Stimulated activated CD4-positive, alpha-beta T cell treated with anti-CD3 and anti-CD28 coated beads, Interleukin-4, amount 100 ng/mL, for 24 hours (primary cell): Measurements from ENCODE around the gene MTHFS.
A peak's percentile ranks its signal among the peaks of the same experiment; 100 is the strongest.
"Not testable (repeated sequence)": the region's sequence is repeated elsewhere in the genome, so short reads cannot be mapped to it uniquely, and the experiment has no call there.

Source experiments
- DNase-seq: peaks from one replicate; pipeline ENCODE4 v3.0.0-alpha.2; 2020

Gene MTHFS

DNA sequence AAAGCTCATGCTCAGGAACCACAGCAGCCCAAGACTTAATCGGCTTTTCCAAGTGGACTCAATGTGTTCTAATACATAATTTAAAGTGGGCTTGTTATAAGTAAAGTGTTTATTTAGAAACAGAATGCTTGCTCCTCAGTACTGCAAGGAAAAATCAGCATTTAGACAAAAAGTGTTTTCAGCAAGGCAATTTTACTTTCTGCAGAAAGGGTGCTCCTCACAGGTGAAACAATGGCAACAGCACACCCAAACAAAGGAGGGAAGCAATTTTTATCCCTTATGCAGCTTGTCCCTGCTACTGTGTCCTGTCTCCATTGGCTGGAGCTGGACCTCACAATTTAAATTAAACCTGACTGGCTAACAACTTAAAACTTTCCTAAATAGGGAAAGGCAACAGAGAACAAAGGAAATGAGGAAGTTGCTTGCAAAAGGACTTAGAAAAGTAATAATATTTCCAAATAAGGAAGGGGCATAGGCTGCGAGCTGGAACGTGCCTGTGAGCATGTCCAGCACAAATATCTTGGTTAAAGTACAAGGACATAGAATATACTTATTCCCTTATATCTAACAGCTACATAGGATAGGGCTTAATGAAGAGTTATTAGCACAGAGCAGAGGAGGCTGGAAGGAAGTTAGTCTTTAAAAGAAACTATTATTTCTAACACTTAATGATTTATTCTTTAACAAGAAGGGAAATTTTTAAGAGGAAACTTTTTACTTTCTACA, 19.1 kb upstream of the MTHFS start:
- DNase-seq = not testable (repeated sequence)

- no peak for DNase-seq
These were observed 17.9 kb upstream of the MTHFS start for GRCh38 chr15:79914728-79915127.

- not testable (repeated sequence) for DNase-seq
These were observed 12.9 kb upstream of the MTHFS start for GRCh38 chr15:79909556-79910335.

- DNase-seq = no peak
These were observed 7.5 kb upstream of the MTHFS start for GRCh38 chr15:79904271-79904670.

GRCh38 chr15:79903626-79904025, 6.8 kb upstream of the MTHFS start:
- no peak for DNase-seq

DNA sequence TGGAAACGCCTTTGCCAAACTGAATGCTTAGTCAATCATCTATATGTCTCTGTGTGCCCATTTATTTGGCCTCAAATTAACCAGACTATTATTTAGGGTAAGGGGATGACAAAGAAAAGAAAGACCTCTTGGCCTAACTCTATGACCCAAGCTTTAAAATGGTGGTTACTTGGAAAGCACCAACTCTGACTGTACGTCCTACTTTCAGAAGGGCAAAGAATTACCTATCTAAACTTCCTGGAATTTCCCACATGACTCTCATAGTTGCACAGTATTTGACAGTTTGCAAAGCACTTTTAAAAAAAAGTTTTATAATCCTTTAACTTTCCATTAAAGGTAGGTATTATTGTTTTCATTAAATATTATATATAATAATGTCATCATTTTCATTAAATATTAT, 6.3 kb upstream of the MTHFS start:
- DNase-seq = no peak

DNA sequence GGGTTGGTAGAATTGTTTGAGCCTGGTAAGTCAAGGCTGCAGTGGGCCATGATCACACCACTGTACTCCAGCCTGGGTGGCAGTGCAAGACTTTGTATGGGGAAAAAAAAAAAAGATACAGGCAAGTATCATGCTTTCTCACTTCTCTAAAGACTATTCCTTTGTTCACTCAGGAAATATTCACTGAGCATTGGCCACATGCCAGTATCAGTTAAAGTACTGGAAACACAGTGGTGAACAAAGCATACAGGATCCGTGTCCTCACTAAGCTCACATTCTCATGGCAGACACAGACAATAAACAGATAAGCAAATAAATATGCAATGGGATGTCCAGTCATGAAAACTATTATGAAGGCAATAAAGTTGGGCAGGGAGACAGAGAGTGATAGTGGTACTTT, 5.1 kb upstream of the MTHFS start:
- DNase-seq = no peak

DNA sequence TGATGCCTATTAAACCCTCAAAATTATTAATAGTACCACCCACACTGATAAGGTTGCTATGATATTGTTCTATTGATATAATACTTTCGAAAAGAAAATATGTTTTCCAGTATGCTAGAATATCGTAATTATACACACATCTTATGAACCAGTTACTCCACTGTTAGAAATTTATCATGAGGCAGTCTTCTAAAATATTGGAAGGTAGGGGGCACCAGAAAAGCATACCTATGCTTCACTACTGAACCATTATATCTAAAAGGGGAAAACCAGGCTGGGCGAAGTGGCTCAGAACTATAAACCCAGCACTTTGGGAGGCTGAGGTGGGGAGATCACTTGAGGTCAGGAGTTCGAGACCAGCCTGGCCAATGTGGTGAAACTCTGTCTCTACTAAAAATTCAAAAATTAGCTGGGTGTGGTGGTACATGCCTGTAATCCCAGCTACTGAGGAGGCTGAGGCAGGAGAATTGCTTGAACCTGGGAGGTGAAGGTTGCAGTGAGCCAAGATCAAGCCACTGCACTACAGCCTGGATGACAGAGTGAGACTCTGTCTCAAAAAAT, 4.1 kb upstream of the MTHFS start:
- not testable (repeated sequence) for DNase-seq

- DNase-seq = no peak
These were observed 3.3 kb upstream of the MTHFS start for GRCh38 chr15:79900087-79900486.

DNA sequence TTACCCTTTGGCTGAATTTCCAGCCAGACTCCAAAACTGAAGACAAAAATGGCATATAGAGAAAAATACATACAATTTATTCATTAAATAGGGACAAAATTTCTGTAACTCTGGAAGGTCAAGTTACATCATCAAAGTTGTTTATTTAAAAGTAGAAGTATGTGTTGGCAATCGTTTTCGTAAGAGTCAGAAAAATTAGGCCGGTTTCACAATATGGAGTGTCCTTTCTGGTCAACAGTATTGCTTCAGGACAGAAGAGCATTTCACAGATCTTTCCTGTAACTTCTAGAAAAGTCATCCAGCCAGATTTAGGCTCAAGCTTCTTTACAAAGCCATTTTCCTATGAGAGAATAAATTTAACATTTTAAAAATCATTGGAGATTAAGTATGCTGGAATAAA, 2.0 kb upstream of the MTHFS start:
- DNase-seq = not testable (repeated sequence)

DNA sequence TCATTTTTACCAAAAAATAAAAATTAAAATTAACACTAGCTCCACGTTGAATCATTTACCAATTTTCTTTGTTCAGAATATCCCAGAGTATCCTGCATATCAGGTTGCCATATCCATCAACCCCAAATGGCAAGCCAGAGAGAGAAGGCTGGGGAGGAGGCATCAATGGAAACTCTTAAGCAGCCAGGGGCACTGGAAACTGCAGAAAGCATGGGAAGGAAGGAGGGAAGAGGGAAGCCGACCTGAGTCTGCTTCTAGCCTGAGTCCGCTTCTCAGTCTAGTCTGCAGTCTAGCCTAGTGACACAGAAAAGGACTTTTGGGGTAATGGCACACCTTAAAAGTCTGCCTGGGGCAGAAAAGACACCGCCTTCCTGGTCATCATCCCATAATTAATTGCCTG, 1.6 kb upstream of the MTHFS start:
- DNase-seq = no peak

DNA sequence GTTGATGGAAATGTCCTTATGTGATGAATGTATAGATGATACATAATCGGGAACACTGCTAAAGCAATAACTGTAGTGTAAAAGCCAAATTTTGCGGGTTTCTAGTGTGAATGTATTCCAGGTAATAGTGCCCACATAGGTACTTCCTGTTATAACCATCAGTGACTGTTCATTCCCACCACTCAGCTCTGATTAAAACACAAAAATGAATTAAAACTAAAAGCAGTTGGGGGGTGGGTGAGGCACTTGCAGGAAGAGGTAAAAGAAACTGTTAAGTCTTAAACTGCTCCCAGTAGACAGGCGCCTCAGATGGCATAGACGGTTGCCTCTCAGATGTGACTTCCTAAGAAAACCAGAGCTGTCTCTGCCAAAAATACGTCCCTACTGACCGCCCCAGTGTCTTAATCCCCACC, 893 bp upstream of the MTHFS start:
- DNase-seq = peak; percentile 22

GRCh38 chr15:79897380-79897678, 515 bp upstream of the MTHFS start:
- no peak for DNase-seq

DNA sequence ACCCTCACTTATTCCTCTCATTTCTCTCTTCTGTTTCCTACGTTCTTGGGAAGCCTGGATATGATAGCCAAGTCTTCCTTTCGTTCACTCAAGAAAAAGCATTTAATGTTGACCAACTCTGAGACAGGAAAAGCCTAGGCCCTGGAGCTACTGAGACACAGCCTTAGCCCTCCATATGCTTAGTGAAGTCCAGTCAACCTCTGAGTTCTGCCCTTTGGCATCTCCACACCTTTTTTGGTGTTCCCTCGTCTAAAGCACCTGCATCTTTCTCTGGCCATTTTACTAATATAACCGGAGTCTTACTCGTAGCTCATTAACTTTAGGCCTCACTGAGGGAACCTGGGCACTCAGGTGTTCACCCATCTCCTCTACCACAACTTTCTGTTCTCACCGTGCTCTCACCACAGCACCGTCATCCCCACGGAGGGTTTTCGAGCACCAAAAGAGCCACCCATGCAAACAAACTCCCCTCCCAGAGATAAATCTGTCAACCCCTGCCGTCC, 632 bp downstream of the MTHFS start:
- DNase-seq = no peak

- DNase-seq = no peak
These were observed 9.5 kb downstream of the MTHFS start for GRCh38 chr15:79887054-79887930.

GRCh38 chr15:79886124-79886523, 10.7 kb downstream of the MTHFS start:
- DNase-seq = no peak

- DNase-seq = no peak
These were observed 12.6 kb downstream of the MTHFS start for GRCh38 chr15:79884204-79884596.

DNA sequence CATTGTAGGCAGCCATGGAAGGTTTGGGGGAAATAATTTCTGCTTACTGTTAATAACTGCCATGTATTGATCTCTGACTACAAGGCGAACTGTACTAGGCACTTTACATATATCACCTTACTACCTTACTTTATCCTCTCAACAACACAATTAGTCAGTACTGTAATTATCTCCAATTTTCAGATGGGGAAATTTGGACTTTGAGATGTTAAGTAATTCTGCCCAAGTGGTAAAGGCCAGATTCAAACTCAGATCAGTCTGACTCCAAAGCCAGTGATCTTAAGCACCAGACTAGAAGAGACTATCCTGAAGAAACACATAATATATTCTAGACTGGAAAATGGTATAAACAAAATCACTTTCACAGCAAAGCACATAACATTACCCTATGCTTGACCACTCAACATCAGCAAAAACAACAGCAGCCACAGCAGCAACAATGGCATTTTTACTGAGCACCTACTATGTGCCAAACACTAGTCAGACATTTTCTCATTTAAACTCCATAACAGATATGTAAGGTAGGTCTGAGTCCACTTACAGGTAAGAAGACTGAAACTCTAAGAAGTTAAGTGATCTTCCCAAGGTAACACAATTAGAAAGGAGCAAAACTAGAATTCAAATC, 13.1 kb downstream of the MTHFS start:
- no peak for DNase-seq

DNA sequence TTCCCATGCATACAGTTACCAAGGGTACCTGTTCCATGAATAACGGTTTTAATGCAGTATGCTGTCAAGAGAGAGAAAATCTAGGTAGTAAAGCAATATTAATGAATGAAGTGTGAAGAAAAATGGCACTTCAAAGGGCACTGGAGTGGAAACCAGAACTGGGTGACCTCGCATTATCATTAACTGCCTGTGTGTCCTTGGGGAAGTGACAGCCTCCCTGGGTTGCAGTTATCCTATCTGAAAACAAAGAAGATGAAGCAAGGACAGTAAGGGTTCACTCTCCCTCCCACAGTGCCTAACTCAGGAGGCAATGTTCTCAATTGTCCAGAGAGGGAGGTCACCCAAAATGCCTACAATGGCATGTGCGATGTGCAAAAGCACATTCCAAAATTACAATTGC, 15.1 kb downstream of the MTHFS start:
- no peak for DNase-seq

DNA sequence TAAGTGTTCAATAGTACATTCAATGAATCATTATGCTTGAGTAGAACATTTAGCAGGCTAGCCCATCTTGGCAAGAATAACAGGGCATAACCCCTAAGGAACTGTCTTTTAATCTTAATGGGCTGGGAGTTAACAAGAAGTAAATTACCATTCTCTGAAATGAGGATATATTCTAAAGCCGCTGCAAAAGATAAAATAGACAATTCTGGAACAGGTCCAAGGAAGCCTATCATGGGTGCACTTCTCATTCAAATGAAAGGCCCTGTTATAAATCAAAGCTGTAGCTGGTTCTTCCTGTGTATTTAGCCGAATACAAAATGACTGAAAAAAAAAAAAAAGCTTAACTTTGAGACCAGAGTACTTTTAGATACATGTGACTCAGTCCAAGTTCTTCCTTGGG, 15.6 kb downstream of the MTHFS start:
- DNase-seq = no peak

GRCh38 chr15:79878078-79878705, 18.6 kb downstream of the MTHFS start:
- no peak for DNase-seq

DNA sequence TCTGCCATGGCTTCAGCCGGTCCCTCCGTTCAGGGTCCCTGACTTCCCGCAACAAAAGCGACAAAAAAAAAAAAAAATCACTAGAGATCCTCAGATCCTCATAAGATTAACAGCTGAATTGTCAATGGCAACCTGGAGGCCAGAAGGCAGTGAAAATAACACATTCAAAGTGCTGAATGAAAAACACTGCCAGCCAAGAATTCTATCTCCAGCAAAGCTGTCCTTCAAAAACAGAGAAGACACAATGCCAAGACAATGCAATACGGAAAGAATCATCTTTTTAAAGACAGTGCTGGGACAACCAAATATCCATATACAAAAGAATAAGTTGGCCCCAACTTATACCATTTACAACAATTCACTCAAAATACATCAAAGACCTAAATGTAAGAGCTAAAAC, 21.6 kb downstream of the MTHFS start:
- no peak for DNase-seq
